Measurements from ENCODE around the gene DGCR6L. TPM values are rescaled to one million over a fixed set of nuclear protein-coding genes. Genes with fewer than 3 reads are reported as not detected.
"Not testable (repeated sequence)": the region's sequence is repeated elsewhere in the genome, so short reads cannot be mapped to it uniquely, and the experiment has no call there.

Gene DGCR6L
- total RNA-seq: 38.7 to 40.1 TPM (median 38.7 TPM) in 3 replicates

GRCh38 chr22:20319745-20320658, at the start of gene DGCR6L:
TSS of gene DGCR6L (minus strand) at chr22:20320060. CDS start at chr22:20319988, 72 bp downstream.
- Mint-ChIP-seq H3K4me3 (peak within 1 kb of the TSS; percentile 85), H3K4me1 (peaks cover 46% of the 10 kb centered on the region)
- TF ChIP-seq CTCF (IDR thresholded peaks at IDR 0.05; ENCODE audit: unreplicated experiment): no peak

GRCh38 chr22:20368875-20369274, 49.0 kb upstream of the DGCR6L start:
- not testable (repeated sequence) for H3K4me3 Mint-ChIP-seq; H3K9me3 Mint-ChIP-seq; H3K27ac Mint-ChIP-seq; H3K4me1 Mint-ChIP-seq; DNase-seq (ENCODE audit: low spot score in 2 of 2, unreplicated experiment in 2 of 2); H3K36me3 Mint-ChIP-seq
- H3K27me3 Mint-ChIP-seq (ENCODE audit: low read depth): peaks cover 26% of the 10 kb centered on the region

More at GRCh38 chr22:20319745-20320658, at the start of gene DGCR6L:
- H3K27me3 Mint-ChIP-seq (ENCODE audit: low read depth): no peaks in the 10 kb centered on the region
- peak; percentile 93 to 94 for DNase-seq (ENCODE audit: low spot score in 2 of 2, unreplicated experiment in 2 of 2)
- no peaks in the 10 kb centered on the region for H3K9me3 Mint-ChIP-seq
- peak within 1 kb of the TSS; percentile 90 for H3K27ac Mint-ChIP-seq
- no peaks in the 10 kb centered on the region for H3K36me3 Mint-ChIP-seq

GRCh38 chr22:20366841-20367240, 47.0 kb upstream of the DGCR6L start:
- DNase-seq (ENCODE audit: low spot score in 2 of 2, unreplicated experiment in 2 of 2); H3K4me3 Mint-ChIP-seq; H3K4me1 Mint-ChIP-seq; H3K36me3 Mint-ChIP-seq; H3K27ac Mint-ChIP-seq; H3K9me3 Mint-ChIP-seq: not testable (repeated sequence)
- peaks cover 24% of the 10 kb centered on the region for H3K27me3 Mint-ChIP-seq (ENCODE audit: low read depth)

GRCh38 chr22:20364335-20365260, 44.7 kb upstream of the DGCR6L start:
- H3K4me1 Mint-ChIP-seq: not testable (repeated sequence)

GRCh38 chr22:20362403-20362802, 42.5 kb upstream of the DGCR6L start:
- H3K4me1 Mint-ChIP-seq; H3K36me3 Mint-ChIP-seq; H3K27me3 Mint-ChIP-seq (ENCODE audit: low read depth); H3K4me3 Mint-ChIP-seq; DNase-seq (ENCODE audit: low spot score in 2 of 2, unreplicated experiment in 2 of 2); H3K9me3 Mint-ChIP-seq; H3K27ac Mint-ChIP-seq: not testable (repeated sequence)

More at GRCh38 chr22:20364335-20365260, 44.7 kb upstream of the DGCR6L start:
- H3K27me3 Mint-ChIP-seq (ENCODE audit: low read depth): peaks cover 23% of the 10 kb centered on the region
- not testable (repeated sequence) for DNase-seq (ENCODE audit: low spot score in 2 of 2, unreplicated experiment in 2 of 2); H3K36me3 Mint-ChIP-seq; H3K9me3 Mint-ChIP-seq; H3K4me3 Mint-ChIP-seq; H3K27ac Mint-ChIP-seq

GRCh38 chr22:20361752-20362229, 41.9 kb upstream of the DGCR6L start:
- H3K36me3 Mint-ChIP-seq; H3K27ac Mint-ChIP-seq; H3K4me3 Mint-ChIP-seq; H3K27me3 Mint-ChIP-seq (ENCODE audit: low read depth); H3K4me1 Mint-ChIP-seq; DNase-seq (ENCODE audit: low spot score in 2 of 2, unreplicated experiment in 2 of 2); H3K9me3 Mint-ChIP-seq: not testable (repeated sequence)

GRCh38 chr22:20360866-20361751, 41.2 kb upstream of the DGCR6L start:
- H3K27me3 Mint-ChIP-seq (ENCODE audit: low read depth); H3K4me1 Mint-ChIP-seq; H3K27ac Mint-ChIP-seq; H3K9me3 Mint-ChIP-seq; H3K36me3 Mint-ChIP-seq; H3K4me3 Mint-ChIP-seq; DNase-seq (ENCODE audit: low spot score in 2 of 2, unreplicated experiment in 2 of 2): not testable (repeated sequence)

GRCh38 chr22:20360261-20360660, 40.4 kb upstream of the DGCR6L start:
- DNase-seq (ENCODE audit: low spot score in 2 of 2, unreplicated experiment in 2 of 2); H3K4me3 Mint-ChIP-seq; H3K36me3 Mint-ChIP-seq; H3K27me3 Mint-ChIP-seq (ENCODE audit: low read depth); H3K9me3 Mint-ChIP-seq; H3K27ac Mint-ChIP-seq; H3K4me1 Mint-ChIP-seq: not testable (repeated sequence)

GRCh38 chr22:20358503-20359239, 38.8 kb upstream of the DGCR6L start:
- not testable (repeated sequence) for H3K27me3 Mint-ChIP-seq (ENCODE audit: low read depth); H3K36me3 Mint-ChIP-seq; H3K27ac Mint-ChIP-seq; H3K9me3 Mint-ChIP-seq; H3K4me1 Mint-ChIP-seq; H3K4me3 Mint-ChIP-seq; DNase-seq (ENCODE audit: low spot score in 2 of 2, unreplicated experiment in 2 of 2)

- not testable (repeated sequence) for H3K4me3 Mint-ChIP-seq; H3K27me3 Mint-ChIP-seq (ENCODE audit: low read depth); H3K36me3 Mint-ChIP-seq; DNase-seq (ENCODE audit: low spot score in 2 of 2, unreplicated experiment in 2 of 2); H3K9me3 Mint-ChIP-seq; H3K27ac Mint-ChIP-seq; H3K4me1 Mint-ChIP-seq
Observed at GRCh38 chr22:20357967-20358366, 38.1 kb upstream of the DGCR6L start.

- H3K4me3 Mint-ChIP-seq; DNase-seq (ENCODE audit: low spot score in 2 of 2, unreplicated experiment in 2 of 2); H3K4me1 Mint-ChIP-seq; H3K36me3 Mint-ChIP-seq; H3K9me3 Mint-ChIP-seq; H3K27ac Mint-ChIP-seq; H3K27me3 Mint-ChIP-seq (ENCODE audit: low read depth): not testable (repeated sequence)
Observed at GRCh38 chr22:20356906-20357305, 37.0 kb upstream of the DGCR6L start.

Data from mesothelial cell of epicardium (in vitro differentiated cells).